NCI-H146 treated with DMSO at 0.1 percent for 48 hours (cell line): ENCODE results near the gene IGFL4.

ENCODE experiments used
- DNase-seq: peaks from one replicate; lab custom pipeline; 2025; ENCODE audit not compliant: unreplicated experiment; lab: John Stamatoyannopoulos, UW

The IGFL4 gene

GRCh38 chr19:45995715-45996385, 45.0 kb downstream of the IGFL4 start:
- peak; percentile 46 for DNase-seq

- DNase-seq, result peak; percentile 99
Observed at GRCh38 chr19:45994998-45995714, 45.6 kb downstream of the IGFL4 start, which contains the start of gene CCDC61. TSS of gene CCDC61 (plus strand) at chr19:45995467. CDS start at chr19:46003019, 7,552 bp downstream.

GRCh38 chr19:45994456-45994997, 46.3 kb downstream of the IGFL4 start:
- DNase-seq, result no peak

- DNase-seq, result no peak
Observed at GRCh38 chr19:45990113-45990728, 50.6 kb downstream of the IGFL4 start.
